MM.1S (cell line): ENCODE measurements around the gene TFCP2L1.

ENCODE experiments used
- DNase-seq: peaks from one replicate; pipeline ENCODE4 v3.0.0-alpha.2; 2015
- H2AFZ ChIP-seq: fragments of 300-600 bp; sonication (generic); 2 replicates; pipeline ENCODE4 v1.6.0; 2016; ENCODE audit warnings: antibody characterized with exemption, low read length
- H3F3A ChIP-seq: fragments of 300-600 bp; sonication (generic); 2 replicates; pipeline ENCODE4 v1.6.1; 2016; ENCODE audit warnings: mild to moderate bottlenecking, antibody characterized with exemption, low read length, moderate library complexity, mixed read lengths; ENCODE audit not compliant: insufficient read depth
- H3K27ac ChIP-seq: fragments of 300-600 bp; sonication (generic); 2 replicates; pipeline ENCODE4 v1.5.1; 2016; ENCODE audit warnings: mild to moderate bottlenecking, low read length
- H3K27me3 ChIP-seq: fragments of 300-600 bp; sonication (generic); replicated peaks from 2 replicates; pipeline ENCODE4 v1.6.0; 2016; ENCODE audit warnings: low read length; ENCODE audit not compliant: insufficient read depth
- H3K36me3 ChIP-seq: fragments of 300-600 bp; sonication (generic); replicated peaks from 2 replicates; pipeline ENCODE4 v1.6.1; 2016; ENCODE audit warnings: mild to moderate bottlenecking, low read length, mixed read lengths; ENCODE audit not compliant: insufficient read depth
- H3K4me1 ChIP-seq: fragments of 300-600 bp; sonication (generic); 2 replicates; pipeline ENCODE4 v1.6.1; 2016; ENCODE audit warnings: low read length, mixed read lengths
- H3K4me2 ChIP-seq: fragments of 300-600 bp; sonication (generic); 2 replicates; pipeline ENCODE4 v1.6.0; 2016; ENCODE audit warnings: low read depth, low read length
- H3K4me3 ChIP-seq: fragments of 300-600 bp; sonication (generic); 2 replicates; pipeline ENCODE4 v1.5.1; 2016; ENCODE audit warnings: low read length, mixed read lengths
- H3K79me2 ChIP-seq: fragments of 300-600 bp; sonication (generic); 2 replicates; pipeline ENCODE4 v1.6.1; 2016; ENCODE audit warnings: mixed run types, low read length, mixed read lengths
- H3K9ac ChIP-seq: fragments of 300-600 bp; sonication (generic); 2 replicates; pipeline ENCODE4 v1.6.1; 2016; ENCODE audit warnings: low read length, mixed read lengths
- H3K9me2 ChIP-seq: fragments of 300-600 bp; sonication (generic); replicated peaks from 2 replicates; pipeline ENCODE4 v1.6.1; 2016; ENCODE audit warnings: mild to moderate bottlenecking, low read length, mixed read lengths; ENCODE audit not compliant: insufficient read depth
- H3K9me3 ChIP-seq: fragments of 300-600 bp; sonication (generic); replicated peaks from 2 replicates; pipeline ENCODE4 v1.6.1; 2016; ENCODE audit warnings: mild to moderate bottlenecking, low read length, mixed read lengths; ENCODE audit not compliant: insufficient read depth
- H4K20me1 ChIP-seq: fragments of 300-600 bp; sonication (generic); 2 replicates; pipeline ENCODE4 v1.6.1; 2016; ENCODE audit warnings: mild to moderate bottlenecking, low read length, moderate library complexity, mixed read lengths; ENCODE audit not compliant: insufficient read depth
- EZH2 ChIP-seq: fragments of 300-600 bp; sonication (generic); optimal IDR thresholded peaks from 2 replicates; pipeline ENCODE3; 2017; ENCODE audit warnings: low read depth, mild to moderate bottlenecking, antibody characterized with exemption, low read length, mixed read lengths
- EZH2phosphoT487 ChIP-seq: fragments of 300-600 bp; sonication (generic); IDR thresholded peaks from 2 replicates; pipeline ENCODE4 v1.6.1; 2018; ENCODE audit warnings: antibody characterized with exemption, low read length
- TF ChIP-seq, protein P1 (sequence below): fragments of 300-600 bp; sonication (generic); IDR thresholded peaks from 2 replicates; pipeline ENCODE4 v1.5.1; 2016; ENCODE audit warnings: antibody characterized with exemption, low read length, mixed read lengths

The TFCP2L1 gene

DNA sequence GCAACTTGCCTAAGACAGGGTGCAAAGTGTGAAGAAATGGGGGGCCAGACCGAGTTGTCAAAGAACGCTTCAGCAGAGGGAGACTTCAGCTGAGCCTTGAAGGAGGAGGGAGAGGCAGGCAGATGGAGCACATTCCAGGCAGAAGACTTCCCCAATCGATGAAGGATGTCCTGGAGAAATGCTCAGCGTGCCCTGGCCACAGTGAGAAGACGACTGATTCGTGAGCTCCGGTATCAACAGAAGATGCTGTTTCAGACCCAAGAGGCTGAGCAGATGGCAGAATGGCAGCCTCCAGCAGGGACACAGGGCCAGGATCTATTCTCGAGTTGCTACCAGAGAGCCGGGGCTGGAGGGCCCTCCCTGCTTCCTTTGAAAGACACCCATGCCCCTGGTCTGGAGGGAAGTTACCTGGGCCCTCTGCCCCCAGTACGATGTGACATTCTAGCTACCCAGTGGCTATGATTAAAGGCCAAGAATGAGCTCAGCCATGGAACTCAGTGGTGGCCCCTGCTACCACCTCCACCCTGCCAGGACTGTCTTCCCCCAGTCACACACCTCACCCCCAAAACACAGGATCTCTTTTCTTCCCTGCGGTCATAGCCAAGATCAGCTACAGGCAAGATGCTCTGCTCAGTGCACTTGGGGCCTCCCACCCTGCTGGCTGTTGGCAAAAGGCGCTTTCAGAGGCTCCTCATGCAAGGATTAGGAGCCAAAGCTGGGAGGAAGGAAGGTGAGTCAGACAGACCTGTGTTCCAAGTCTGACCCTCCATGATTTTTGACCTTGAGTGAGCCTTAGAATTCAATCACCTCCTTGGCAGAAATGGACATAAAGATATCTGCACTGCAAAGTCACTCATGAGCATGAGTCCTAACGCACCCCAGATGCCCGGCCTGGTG, 84.3 kb downstream of the TFCP2L1 start:
- no peak overlapping the region for H3K4me3 ChIP-seq

DNA sequence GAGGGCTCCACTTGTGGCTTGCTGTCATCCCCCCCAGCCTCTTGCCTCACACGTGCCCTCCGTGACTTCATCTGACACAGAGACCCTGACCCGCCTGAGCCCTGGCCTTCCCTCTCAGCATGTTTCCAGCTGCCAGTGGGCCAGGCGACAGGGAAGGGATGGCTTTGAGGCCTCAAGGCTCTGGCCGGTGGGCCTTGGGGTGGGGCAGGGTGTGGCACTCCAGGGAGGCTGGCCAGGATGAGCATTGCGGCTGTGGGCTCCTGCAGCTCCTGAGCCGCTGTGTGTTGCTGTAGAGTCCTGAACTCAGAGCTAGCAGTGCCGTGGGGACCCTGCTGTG, 85.0 kb downstream of the TFCP2L1 start:
- H3K4me3 ChIP-seq, result no peak overlapping the region
- no peaks in the 10 kb centered on the region for H3K36me3 ChIP-seq
- H3K27me3 ChIP-seq, result no peaks in the 10 kb centered on the region
- DNase-seq, result no peak
- no peak overlapping the region for H3K27ac ChIP-seq
- TF ChIP-seq, protein P1, sequence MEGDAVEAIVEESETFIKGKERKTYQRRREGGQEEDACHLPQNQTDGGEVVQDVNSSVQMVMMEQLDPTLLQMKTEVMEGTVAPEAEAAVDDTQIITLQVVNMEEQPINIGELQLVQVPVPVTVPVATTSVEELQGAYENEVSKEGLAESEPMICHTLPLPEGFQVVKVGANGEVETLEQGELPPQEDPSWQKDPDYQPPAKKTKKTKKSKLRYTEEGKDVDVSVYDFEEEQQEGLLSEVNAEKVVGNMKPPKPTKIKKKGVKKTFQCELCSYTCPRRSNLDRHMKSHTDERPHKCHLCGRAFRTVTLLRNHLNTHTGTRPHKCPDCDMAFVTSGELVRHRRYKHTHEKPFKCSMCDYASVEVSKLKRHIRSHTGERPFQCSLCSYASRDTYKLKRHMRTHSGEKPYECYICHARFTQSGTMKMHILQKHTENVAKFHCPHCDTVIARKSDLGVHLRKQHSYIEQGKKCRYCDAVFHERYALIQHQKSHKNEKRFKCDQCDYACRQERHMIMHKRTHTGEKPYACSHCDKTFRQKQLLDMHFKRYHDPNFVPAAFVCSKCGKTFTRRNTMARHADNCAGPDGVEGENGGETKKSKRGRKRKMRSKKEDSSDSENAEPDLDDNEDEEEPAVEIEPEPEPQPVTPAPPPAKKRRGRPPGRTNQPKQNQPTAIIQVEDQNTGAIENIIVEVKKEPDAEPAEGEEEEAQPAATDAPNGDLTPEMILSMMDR, result no peak
- TF ChIP-seq EZH2, result no peak
- no peak for TF ChIP-seq EZH2phosphoT487
- no peaks in the 10 kb centered on the region for H3K79me2 ChIP-seq
- H3K4me1 ChIP-seq, result no peaks in the 10 kb centered on the region
- no peak overlapping the region for H2AFZ ChIP-seq
- no peaks in the 10 kb centered on the region for H3F3A ChIP-seq
- H3K9me3 ChIP-seq, result no peaks in the 10 kb centered on the region
- H3K4me2 ChIP-seq, result no peak overlapping the region
- H3K9me2 ChIP-seq, result no peaks in the 10 kb centered on the region
- H4K20me1 ChIP-seq, result no peaks in the 10 kb centered on the region
- no peak overlapping the region for H3K9ac ChIP-seq

More for the DNA sequence above, 84.3 kb downstream of the TFCP2L1 start:
- Histone ChIP-seq H3K4me2 (no peak overlapping the region), H3K36me3 (no peaks in the 10 kb centered on the region), H4K20me1 (no peaks in the 10 kb centered on the region), H3K27me3 (no peaks in the 10 kb centered on the region), H3K4me1 (no peaks in the 10 kb centered on the region), H3K27ac (no peak overlapping the region), H3K9me2 (no peaks in the 10 kb centered on the region), H3K9ac (no peak overlapping the region), H3K9me3 (no peaks in the 10 kb centered on the region), H2AFZ (no peak overlapping the region), H3F3A (no peaks in the 10 kb centered on the region), H3K79me2 (no peaks in the 10 kb centered on the region)
- DNase-seq, result no peak
- TF ChIP-seq, protein P1, result no peak
- TF ChIP-seq EZH2 (no peak), EZH2phosphoT487 (no peak)

GRCh38 chr2:121199281-121200010, 85.6 kb downstream of the TFCP2L1 start:
- H4K20me1 ChIP-seq, result no peaks in the 10 kb centered on the region
- TF ChIP-seq EZH2phosphoT487 (no peak), EZH2 (no peak)
- TF ChIP-seq, protein P1, result no peak
- no peak overlapping the region for H2AFZ ChIP-seq
- no peaks in the 10 kb centered on the region for H3K9me2 ChIP-seq
- no peaks in the 10 kb centered on the region for H3F3A ChIP-seq
- H3K9me3 ChIP-seq, result no peaks in the 10 kb centered on the region
- H3K27ac ChIP-seq, result no peak overlapping the region
- no peaks in the 10 kb centered on the region for H3K4me1 ChIP-seq
- no peaks in the 10 kb centered on the region for H3K36me3 ChIP-seq
- no peaks in the 10 kb centered on the region for H3K79me2 ChIP-seq
- no peak for DNase-seq
- no peak overlapping the region for H3K4me2 ChIP-seq
- no peaks in the 10 kb centered on the region for H3K27me3 ChIP-seq
- no peak overlapping the region for H3K9ac ChIP-seq
- no peak overlapping the region for H3K4me3 ChIP-seq
